Fibroblast of lung (primary cell): ENCODE measurements around the gene DUSP28. TPM values are rescaled to one million over a fixed set of nuclear protein-coding genes. Genes with fewer than 3 reads are reported as not detected.

Source experiments
- DNase-seq, 2 donors: peaks; one replicate each; pipeline versions ENCODE4 v3.0.0 to v3.0.0-alpha.2; 2010; ENCODE audit warnings: low read depth in 2 of 2
- H2AFZ ChIP-seq: 2 replicates; pipeline ENCODE4 v1.5.1; 2012; ENCODE audit warnings: low read length, control low read depth, inconsistent platforms
- H3K27ac ChIP-seq: 2 replicates; pipeline ENCODE4 v1.5.1; 2011; ENCODE audit warnings: low read length, control low read depth; ENCODE audit not compliant: insufficient read depth
- H3K27me3 ChIP-seq: 2 replicates; pipeline ENCODE4 v1.5.1; 2011; ENCODE audit warnings: mild to moderate bottlenecking, low read length; ENCODE audit not compliant: control insufficient read depth, insufficient read depth
- H3K36me3 ChIP-seq: 2 replicates; pipeline ENCODE4 v1.5.1; 2011; ENCODE audit warnings: low read length; ENCODE audit not compliant: control insufficient read depth, insufficient read depth
- H3K4me1 ChIP-seq: 2 replicates; pipeline ENCODE4 v1.5.1; 2011; ENCODE audit warnings: low read length; ENCODE audit not compliant: control insufficient read depth, insufficient read depth; ENCODE audit errors: extremely low read depth
- H3K4me2 ChIP-seq: 2 replicates; pipeline ENCODE4 v1.5.1; 2011; ENCODE audit warnings: low read length, control low read depth; ENCODE audit not compliant: insufficient read depth; ENCODE audit errors: extremely low read depth
- H3K4me3 ChIP-seq, 4 experiments: fragments of 200-600 bp in 1 of 4; sonication (generic) in 1 of 4; replicated peaks in 1 of 4; 2 replicates each; pipeline ENCODE4 v1.5.1; 2011 to 2016; ENCODE audit warnings: low read length in 4 of 4, low read depth in 3 of 4, mild to moderate bottlenecking in 3 of 4, control low read depth in 2 of 4, inconsistent platforms in 1 of 4, mixed read lengths in 1 of 4; ENCODE audit not compliant: insufficient read depth in 1 of 4; ENCODE audit errors: control extremely low read depth in 1 of 4
- H3K79me2 ChIP-seq: 2 replicates; pipeline ENCODE4 v1.5.1; 2012; ENCODE audit warnings: mild to moderate bottlenecking, low read length, inconsistent platforms; ENCODE audit not compliant: control insufficient read depth, insufficient read depth
- H3K9ac ChIP-seq: 2 replicates; pipeline ENCODE4 v1.5.1; 2011; ENCODE audit warnings: mild to moderate bottlenecking, low read length, control low read depth; ENCODE audit not compliant: insufficient read depth
- H3K9me3 ChIP-seq: 2 replicates; pipeline ENCODE4 v1.5.1; 2012; ENCODE audit warnings: low read depth, low read length; ENCODE audit not compliant: control insufficient read depth, insufficient read depth
- H4K20me1 ChIP-seq: 2 replicates; pipeline ENCODE4 v1.5.1; 2011; ENCODE audit warnings: low read length; ENCODE audit not compliant: control insufficient read depth, insufficient read depth; ENCODE audit errors: extremely low read depth
- EZH2 ChIP-seq: IDR thresholded peaks from 2 replicates; pipeline ENCODE4 v1.5.1; 2012; ENCODE audit warnings: low read length, control low read depth, mild to moderate bottlenecking; ENCODE audit errors: missing control alignments
- polyA plus RNA-seq, 2 donors: library from polyadenylated mRNA; depleted of rRNA in 1 of 2; stranded (reverse) in 1 of 2; unstranded in 1 of 2; fragments of >200 nt; gene quantifications; 2 replicates each; pipeline ENCODE4 v1.2.1, GENCODE V29; 2011 to 2012; ENCODE audit warnings: missing spikeins in 1 of 2
- total RNA-seq: library from RNA; depleted of rRNA; stranded (reverse); fragments of >200 nt; gene quantifications from 2 replicates; pipeline ENCODE4 v1.2.1, GENCODE V29; 2014
- TF ChIP-seq, protein P1 (sequence below), 2 donors: IDR thresholded peaks in 1 of 2; conservative IDR thresholded peaks in 1 of 2; 1 replicate in 1 of 2; 2 replicates in 1 of 2; pipeline ENCODE4 v1.5.1; 2011 to 2012; ENCODE audit warnings: low read length in 2 of 2, control low read depth in 1 of 2, inconsistent platforms in 1 of 2, low read depth in 1 of 2, mild to moderate bottlenecking in 1 of 2

DUSP28 gene
- total and polyA plus RNA-seq, 2 donors (not counting 1 experiment from before 2014, with no cell fraction given) = 2.5 to 3.9 TPM

DNA sequence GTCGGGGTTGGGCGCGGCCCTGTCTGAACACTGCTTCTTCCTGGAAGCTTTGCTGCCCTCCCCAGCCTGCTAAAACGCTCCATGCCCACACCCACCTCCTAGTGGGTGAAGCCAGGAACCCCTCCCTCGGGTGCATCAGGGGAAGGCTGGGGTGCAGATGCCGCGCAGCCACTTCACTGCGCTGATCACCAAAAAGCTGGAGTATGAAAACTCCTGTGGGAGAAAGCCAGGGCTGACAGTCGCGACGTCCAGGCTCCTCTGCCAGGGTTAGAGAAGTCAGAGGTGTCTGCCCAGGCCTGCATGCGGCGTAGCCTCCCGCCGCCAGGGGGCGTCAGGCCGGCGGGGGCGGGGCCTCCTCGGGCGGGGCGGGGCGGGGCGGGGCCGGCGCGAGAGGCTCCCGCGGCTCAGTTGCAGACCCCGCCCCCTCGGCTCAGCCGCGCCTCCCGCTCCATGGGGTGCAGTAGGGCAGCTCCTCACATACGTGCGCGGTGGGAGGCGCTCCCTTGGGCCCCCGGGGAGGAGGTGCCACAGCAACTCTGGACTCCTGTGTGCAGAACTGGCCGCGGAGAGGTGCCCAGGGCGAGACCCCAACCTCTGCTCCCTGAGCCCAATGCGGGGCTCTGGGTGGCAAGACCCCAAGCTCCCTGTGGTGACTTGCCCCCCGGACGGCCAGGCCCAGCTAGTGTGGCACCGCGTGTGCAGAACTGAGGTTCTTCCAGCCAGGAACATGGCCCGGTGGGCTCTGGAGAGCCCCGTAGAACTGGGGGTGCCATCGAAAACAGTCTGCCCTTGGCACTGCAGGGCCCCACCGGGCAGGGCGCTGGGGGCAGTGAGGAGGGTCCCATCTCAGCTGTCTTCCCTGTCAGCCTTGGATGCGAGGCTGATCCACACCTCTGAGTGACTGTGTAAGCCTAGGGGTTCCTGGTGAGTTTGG is 6.3 kb downstream of the DUSP28 start:
- Histone ChIP-seq H3K79me2 (peaks cover 5% of the 10 kb centered on the region), H3K4me2 (peak overlapping the region; percentile 94), H3K9ac (peak overlapping the region; percentile 30), H4K20me1 (no peaks in the 10 kb centered on the region), H3K4me1 (peaks cover 24% of the 10 kb centered on the region), H3K36me3 (no peaks in the 10 kb centered on the region), H3K4me3 (peak overlapping the region in 3 of 4 experiments; percentile 23 to 75 (median 24)), H3K27ac (peak overlapping the region; percentile 27), H2AFZ (peak overlapping the region; percentile 62), H3K27me3 (no peaks in the 10 kb centered on the region), H3K9me3 (no peaks in the 10 kb centered on the region)
- TF ChIP-seq, protein P1, sequence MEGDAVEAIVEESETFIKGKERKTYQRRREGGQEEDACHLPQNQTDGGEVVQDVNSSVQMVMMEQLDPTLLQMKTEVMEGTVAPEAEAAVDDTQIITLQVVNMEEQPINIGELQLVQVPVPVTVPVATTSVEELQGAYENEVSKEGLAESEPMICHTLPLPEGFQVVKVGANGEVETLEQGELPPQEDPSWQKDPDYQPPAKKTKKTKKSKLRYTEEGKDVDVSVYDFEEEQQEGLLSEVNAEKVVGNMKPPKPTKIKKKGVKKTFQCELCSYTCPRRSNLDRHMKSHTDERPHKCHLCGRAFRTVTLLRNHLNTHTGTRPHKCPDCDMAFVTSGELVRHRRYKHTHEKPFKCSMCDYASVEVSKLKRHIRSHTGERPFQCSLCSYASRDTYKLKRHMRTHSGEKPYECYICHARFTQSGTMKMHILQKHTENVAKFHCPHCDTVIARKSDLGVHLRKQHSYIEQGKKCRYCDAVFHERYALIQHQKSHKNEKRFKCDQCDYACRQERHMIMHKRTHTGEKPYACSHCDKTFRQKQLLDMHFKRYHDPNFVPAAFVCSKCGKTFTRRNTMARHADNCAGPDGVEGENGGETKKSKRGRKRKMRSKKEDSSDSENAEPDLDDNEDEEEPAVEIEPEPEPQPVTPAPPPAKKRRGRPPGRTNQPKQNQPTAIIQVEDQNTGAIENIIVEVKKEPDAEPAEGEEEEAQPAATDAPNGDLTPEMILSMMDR (conservative IDR thresholded peaks at IDR 0.05 in 1 of 2, IDR thresholded peaks at IDR 0.05 in 1 of 2; ENCODE audit: low read depth in 1 of 2, low read length in 2 of 2) = peak; percentile 50 to 51
- no peak for TF ChIP-seq EZH2
- peak; percentile 72 to 75 for DNase-seq

DNA sequence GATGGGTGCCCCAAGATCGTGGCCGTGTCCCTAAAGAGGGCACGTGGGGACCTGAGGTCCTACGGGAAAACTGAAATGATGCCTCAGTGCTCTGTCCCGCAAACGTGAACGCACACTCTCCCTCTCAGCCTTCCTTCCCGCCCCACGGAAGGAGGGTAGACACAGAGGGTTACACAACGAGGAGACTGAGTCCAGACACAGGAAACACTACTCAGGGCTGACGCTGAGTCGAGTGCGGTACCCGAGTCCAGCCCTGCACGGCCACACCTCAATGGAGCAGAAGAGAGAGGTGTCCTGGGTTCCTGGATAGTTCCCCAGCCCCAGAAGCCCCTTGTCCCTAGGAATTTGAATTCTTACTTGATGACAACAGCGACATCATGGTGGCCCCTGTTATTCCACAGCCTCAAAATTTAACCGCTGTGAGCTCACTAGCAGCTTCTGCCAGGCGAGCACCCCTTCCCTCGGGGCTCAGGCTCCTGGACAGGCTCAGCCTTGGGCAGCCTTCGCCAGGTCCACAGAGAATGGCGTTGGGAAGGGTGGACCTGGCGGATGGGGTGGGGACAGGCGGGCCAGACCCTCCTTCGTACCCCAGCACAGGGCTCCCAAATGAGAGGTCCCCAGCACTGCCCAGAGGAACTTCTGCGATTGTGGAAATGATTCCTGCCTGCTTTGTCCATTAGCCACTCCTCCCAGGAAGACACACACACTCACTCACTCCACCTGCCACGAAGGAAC is 7.1 kb downstream of the DUSP28 start:
- H3K36me3 ChIP-seq = no peaks in the 10 kb centered on the region
- DNase-seq = no peak
- no peaks in the 10 kb centered on the region for H4K20me1 ChIP-seq
- H3K9me3 ChIP-seq = no peaks in the 10 kb centered on the region
- H3K79me2 ChIP-seq = peaks cover 5% of the 10 kb centered on the region
- TF ChIP-seq, protein P1 (conservative IDR thresholded peaks at IDR 0.05 in 1 of 2, IDR thresholded peaks at IDR 0.05 in 1 of 2; ENCODE audit: low read depth in 1 of 2, low read length in 2 of 2) = no peak
- no peak for TF ChIP-seq EZH2
- peaks cover 23% of the 10 kb centered on the region for H3K4me1 ChIP-seq
- peak overlapping the region; percentile 47 for H2AFZ ChIP-seq
- peak overlapping the region; percentile 51 for H3K9ac ChIP-seq
- H3K27me3 ChIP-seq = no peaks in the 10 kb centered on the region
- peak overlapping the region; percentile 94 for H3K4me2 ChIP-seq
- H3K4me3 ChIP-seq = peak overlapping the region; percentile 68 to 75 (median 73)
- H3K27ac ChIP-seq = peak overlapping the region; percentile 57
